ENCODE measurements around the gene NMNAT2. TPM values are rescaled to one million over a fixed set of nuclear protein-coding genes. Genes with fewer than 3 reads are reported as not detected.

NMNAT2 gene
- total and polyA plus RNA-seq, 8 donors, result 0.42 to 4.9 (median 1.8) TPM

GRCh38 chr1:183385340-183386144 is 32.6 kb downstream of the NMNAT2 start:
- no peak for DNase-seq
- no peak for FAIRE-seq
- TF ChIP-seq CTCF (IDR thresholded peaks at IDR 0.05), result no peak
- Histone ChIP-seq H3K4me3 (no peak overlapping the region), H3K4me1 (no peaks in the 10 kb centered on the region), H3K36me3 (no peaks in the 10 kb centered on the region), H3K9me3 (no peaks in the 10 kb centered on the region), H3K27me3 (no peaks in the 10 kb centered on the region), H3K27ac (no peak overlapping the region)
- WGBS, 2 donors, result 72 to 79% methylated on average over 6 of the region's 6 CpGs
- no peak for ATAC-seq
- intact Hi-C loops (cut with DNase I), result no loop called here

GRCh38 chr1:183379951-183380350 is 38.2 kb downstream of the NMNAT2 start:
- Histone ChIP-seq H3K9me3 (no peaks in the 10 kb centered on the region), H3K27ac (no peak overlapping the region), H3K27me3 (no peaks in the 10 kb centered on the region), H3K36me3 (no peaks in the 10 kb centered on the region), H3K4me3 (no peak overlapping the region), H3K4me1 (no peaks in the 10 kb centered on the region)
- 84 to 91% methylated on average over 2 of the region's 2 CpGs for WGBS, 2 donors
- FAIRE-seq (no peak), DNase-seq (no peak), ATAC-seq (no peak)
- no peak for TF ChIP-seq CTCF (IDR thresholded peaks at IDR 0.05)
- intact Hi-C loops (cut with DNase I), result no loop called here

GRCh38 chr1:183375381-183375780 is 42.8 kb downstream of the NMNAT2 start:
- ATAC-seq (no peak), DNase-seq (no peak), FAIRE-seq (no peak)
- TF ChIP-seq CTCF (IDR thresholded peaks at IDR 0.05), result no peak
- Histone ChIP-seq H3K9me3 (no peaks in the 10 kb centered on the region), H3K36me3 (no peaks in the 10 kb centered on the region), H3K4me3 (no peak overlapping the region), H3K27me3 (no peaks in the 10 kb centered on the region), H3K27ac (no peak overlapping the region), H3K4me1 (no peaks in the 10 kb centered on the region)
- 83 to 90% methylated on average over 2 of the region's 2 CpGs for WGBS, 2 donors
- intact Hi-C loops (cut with DNase I), result no loop called here

GRCh38 chr1:183374825-183375224 is 43.4 kb downstream of the NMNAT2 start:
- ATAC-seq, result peak in 2 of 4 donors; percentile 40 to 55
- no peak for FAIRE-seq
- no peaks in the 10 kb centered on the region for H3K4me1 ChIP-seq
- no peak overlapping the region for H3K27ac ChIP-seq
- H3K36me3 ChIP-seq, result no peaks in the 10 kb centered on the region
- no peak overlapping the region for H3K4me3 ChIP-seq
- 42 to 58% methylated on average over 2 of the region's 2 CpGs for WGBS, 2 donors
- peak in 1 of 6 donors; percentile 11 for DNase-seq
- intact Hi-C loops (cut with DNase I), result no loop called here
- H3K27me3 ChIP-seq, result no peaks in the 10 kb centered on the region
- H3K9me3 ChIP-seq, result no peaks in the 10 kb centered on the region
- no peak for TF ChIP-seq CTCF (IDR thresholded peaks at IDR 0.05)

- Histone ChIP-seq H3K4me3 (no peak overlapping the region), H3K27me3 (no peaks in the 10 kb centered on the region), H3K4me1 (no peaks in the 10 kb centered on the region), H3K9me3 (no peaks in the 10 kb centered on the region), H3K36me3 (no peaks in the 10 kb centered on the region), H3K27ac (no peak overlapping the region)
- WGBS, 2 donors, result 87 to 90% methylated on average over 4 of the region's 4 CpGs
- ATAC-seq (no peak), FAIRE-seq (no peak), DNase-seq (no peak)
- intact Hi-C loops (cut with DNase I), result no loop called here
- no peak for TF ChIP-seq CTCF (IDR thresholded peaks at IDR 0.05)
Measured at GRCh38 chr1:183372586-183373230, 45.5 kb downstream of the NMNAT2 start.

Data from pancreas (tissue), 10 donors.